HG03103 (cell line): Measurements from ENCODE around the gene GLG1.
"Not testable (repeated sequence)": the region's sequence is repeated elsewhere in the genome, so short reads cannot be mapped to it uniquely, and the experiment has no call there.

Experiments
- ATAC-seq: cut with Tn5 transposase; IDR thresholded peaks from one replicate; pipeline ENCODE4 v1.9.1; 2021; ENCODE audit warnings: low read depth; ENCODE audit not compliant: unreplicated experiment

GLG1 gene

DNA sequence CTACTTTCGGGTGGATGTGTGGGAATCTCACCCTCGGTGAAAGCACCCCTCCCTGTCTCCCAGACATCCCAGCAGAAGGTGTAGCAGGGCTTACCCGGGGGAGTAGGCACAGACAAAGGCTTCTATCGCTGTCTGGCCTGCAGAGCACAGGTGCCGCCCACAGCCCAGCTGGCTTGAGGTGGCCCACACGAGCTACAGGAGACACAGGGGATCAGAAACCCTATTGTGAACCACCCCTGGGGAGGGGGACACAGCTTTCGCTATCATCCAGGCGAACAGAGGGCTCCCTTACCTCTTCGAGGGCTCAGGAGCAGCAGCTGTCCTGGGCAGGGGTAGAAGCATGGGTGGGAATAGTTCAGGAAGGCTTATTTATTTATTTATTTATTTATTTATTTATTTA is 193.4 kb downstream of the GLG1 start:
- ATAC-seq: not testable (repeated sequence)

DNA sequence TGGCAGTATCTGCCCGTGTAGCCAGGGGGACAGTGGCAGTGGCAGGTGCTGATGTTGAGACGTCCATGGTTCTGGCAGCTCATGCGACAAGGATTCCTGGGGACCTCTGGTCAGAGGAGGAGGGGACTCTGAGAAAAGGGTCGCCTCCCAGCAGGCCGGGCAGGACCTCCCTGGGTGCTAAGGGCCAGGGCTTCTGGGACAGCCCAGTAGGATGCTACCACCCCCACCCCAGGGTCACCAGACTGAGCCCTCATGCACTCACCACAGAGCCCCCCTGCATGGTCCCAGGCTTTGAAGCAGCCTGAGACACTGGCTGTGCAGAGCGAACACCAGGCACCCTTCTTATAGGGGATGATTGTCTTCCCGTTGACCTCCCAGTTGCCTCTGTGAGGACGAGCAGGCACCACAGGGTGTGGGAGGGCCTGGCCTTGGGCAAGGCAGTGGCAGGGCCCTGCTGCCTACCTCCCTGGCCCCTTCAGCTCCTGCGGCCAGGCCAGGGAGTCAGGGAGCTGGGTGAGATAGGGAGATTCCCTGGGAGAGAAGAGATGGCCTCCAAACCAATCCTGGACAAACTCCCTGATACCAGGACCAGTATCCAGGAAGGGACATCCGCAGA is 194.0 kb downstream of the GLG1 start:
- not testable (repeated sequence) for ATAC-seq

DNA sequence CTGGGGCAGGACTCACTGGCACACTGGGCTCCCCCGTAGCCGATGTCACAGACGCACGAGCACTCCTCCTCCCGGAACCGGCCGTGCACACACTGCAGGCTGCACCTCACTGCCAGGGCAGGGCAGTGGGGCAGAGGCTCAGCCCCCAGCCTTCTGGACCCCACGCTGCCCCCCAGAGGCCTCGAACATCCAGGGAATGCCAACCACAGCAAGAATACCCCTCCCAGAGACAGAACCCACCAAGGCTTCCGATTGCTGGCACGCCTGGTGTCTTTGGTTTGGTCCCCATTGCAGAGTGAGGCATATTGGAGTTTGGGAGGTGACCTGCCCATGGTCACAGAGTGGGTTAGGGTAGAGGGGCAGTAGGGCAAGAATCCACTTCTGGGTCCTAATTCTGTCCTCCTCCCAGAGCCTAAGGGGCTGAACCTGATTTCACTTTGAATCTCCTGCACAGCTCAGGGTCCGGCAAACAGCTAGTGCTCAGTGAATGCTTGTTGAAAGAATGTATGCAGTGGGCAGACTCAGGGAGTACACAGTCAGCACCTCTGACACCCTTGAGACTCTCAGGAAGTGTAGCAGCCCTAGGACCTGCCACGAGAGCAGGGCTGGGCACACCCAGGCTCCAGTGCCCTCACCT is 194.7 kb downstream of the GLG1 start:
- not testable (repeated sequence) for ATAC-seq

DNA sequence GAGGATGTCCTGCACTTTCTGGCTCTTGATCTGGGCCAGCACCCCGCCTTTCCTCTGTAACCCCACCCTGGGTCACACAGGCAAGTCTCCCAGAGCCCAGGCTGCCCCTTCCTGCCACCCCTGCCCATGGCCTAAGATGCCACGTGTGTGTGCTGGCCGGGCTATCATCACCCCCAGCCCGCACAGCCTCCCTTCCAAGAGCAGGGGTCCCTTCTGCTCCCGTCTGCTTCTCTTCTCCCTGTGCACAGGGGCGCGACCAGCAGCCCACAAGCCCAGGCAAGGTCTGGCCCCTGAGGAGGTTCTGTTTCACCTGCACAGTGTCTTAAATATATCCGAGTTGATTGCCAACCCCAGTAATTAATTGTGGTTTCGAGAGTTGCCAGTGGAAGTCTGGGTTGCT is 195.9 kb downstream of the GLG1 start:
- ATAC-seq: not testable (repeated sequence)

DNA sequence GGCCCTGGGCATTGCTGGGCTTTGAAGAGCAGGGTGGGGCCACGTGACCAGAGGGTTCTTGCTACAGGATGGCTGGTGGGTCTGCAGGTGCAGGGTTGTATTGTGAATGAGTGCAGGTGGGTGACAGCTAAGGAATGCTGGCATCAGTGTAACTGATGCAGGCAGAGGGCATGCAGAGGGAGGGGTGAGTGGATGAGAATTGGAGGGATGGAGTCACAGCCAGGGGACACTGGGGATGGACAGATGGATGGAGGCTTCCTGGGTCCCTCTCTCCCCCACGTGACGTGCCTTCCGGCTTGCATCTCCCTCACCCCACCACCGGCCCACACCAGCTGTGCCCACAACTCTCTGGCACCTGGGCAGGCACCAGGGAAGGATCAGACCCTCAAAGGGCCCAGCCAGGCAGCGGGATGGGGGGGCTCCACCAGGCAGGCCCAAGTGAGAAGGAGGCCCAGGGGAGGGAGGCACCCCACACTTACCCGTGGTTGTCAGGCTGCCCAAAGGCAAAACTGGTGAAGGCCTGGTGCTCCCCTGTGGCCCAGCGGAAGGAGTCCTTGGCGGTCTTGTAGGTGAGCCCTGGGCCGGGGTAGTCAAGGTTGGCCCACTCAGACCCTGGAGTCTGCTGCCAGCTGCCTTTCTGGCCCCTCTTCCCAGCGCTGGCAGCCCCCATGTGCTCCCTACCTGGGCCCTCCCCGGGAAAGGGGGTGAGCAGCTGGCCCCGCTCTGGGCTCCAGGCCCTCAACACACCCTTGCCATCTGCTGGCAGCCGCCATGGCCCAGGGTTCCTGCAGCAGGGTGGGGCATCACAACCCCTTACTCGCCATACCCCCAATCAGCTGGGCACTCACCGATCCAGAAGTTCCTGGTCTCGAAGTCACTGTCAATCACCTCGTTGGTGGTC is 196.6 kb downstream of the GLG1 start:
- ATAC-seq: not testable (repeated sequence)

DNA sequence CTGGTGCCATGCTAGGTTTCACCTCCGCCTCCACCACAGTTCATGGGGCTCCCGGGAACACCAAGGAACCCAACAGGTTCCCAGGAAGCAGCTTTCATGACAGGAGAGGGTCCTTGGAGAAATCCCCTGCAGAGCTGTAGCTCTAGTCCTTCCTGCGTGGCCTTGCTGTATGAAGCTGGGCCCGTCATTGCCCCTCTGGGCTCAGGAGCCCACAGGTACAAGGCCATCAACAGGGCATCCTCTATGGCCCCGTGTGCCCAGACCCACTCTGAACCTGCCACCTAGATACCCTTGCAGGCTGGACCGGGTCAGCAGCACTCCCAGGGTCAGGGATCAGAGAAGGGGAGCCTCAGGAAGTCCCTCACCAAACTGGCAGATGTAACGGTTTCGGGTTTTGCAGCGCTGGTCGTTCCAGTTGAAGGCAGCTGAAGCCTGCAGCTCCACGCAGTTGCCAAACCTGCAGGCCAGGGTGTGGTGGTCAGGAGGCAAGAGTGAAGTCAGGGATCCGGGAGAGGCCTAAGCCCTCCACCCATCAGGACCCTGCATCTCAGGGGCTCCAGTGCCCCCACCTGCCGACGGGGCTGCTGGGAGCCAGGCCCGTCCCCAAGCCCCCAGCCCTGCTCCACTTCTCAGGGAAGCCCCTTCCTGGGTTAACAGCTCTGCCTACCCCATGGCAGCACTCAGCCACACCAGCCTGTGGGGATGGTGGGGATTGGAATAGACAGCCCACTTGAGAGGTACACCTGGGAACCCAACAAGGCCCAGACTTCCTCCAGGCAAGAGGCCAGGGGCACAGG is 197.5 kb downstream of the GLG1 start:
- not testable (repeated sequence) for ATAC-seq

DNA sequence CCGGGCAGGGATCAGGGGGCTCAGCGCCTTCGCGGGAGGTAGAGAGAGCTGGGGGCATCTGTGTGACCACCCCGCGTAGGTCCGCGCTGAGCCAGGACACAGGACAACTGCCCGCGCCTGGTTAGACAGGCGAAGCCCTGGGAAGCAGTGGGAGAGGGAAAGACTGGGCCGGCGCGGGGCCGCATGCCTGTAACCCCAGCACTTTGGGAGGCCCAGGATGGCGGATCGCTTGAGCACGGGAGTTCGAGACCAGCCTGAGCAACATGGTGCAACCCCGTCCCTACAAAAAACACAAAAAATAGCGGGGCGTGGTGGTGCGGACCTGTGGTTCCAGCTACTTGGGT is 199.6 kb downstream of the GLG1 start:
- ATAC-seq: not testable (repeated sequence)

DNA sequence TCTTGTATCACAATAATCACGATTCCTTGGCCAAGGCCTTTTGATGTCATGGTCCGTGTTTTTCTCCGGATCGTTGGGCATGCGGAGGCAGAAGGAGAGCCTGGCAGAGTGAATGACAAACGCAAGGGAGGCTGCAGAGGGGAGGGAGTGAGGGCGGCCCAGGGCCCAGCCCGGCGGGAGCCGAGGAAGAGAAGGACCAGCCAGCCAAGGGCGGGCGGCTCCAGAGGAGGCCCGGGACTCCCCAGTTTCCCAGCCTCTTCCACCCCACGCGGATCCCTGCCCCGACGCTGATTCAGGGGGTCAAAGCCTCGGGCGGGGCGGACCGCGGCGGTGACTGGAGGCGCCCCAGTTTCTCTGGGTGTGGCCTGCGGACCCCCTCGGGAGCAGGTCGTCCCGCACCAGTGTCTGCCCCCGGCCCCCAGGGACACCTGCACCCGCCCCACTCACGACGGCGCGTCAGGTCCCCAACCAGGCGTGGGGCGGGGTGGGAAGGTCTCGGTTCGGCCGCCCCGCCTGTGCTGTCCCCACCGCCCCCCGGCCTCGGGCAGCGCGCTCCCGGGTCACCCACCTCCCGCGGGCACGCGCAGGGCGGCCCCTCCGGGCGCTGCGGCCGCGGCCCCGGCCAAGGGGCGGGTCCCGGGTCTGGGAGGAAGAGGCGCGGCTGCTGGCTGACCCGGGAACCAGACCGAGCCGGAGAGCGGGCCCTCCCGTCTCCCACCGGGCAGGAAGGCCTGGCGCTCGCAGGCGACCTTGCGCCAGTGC is 200.1 kb downstream of the GLG1 start:
- not testable (repeated sequence) for ATAC-seq

DNA sequence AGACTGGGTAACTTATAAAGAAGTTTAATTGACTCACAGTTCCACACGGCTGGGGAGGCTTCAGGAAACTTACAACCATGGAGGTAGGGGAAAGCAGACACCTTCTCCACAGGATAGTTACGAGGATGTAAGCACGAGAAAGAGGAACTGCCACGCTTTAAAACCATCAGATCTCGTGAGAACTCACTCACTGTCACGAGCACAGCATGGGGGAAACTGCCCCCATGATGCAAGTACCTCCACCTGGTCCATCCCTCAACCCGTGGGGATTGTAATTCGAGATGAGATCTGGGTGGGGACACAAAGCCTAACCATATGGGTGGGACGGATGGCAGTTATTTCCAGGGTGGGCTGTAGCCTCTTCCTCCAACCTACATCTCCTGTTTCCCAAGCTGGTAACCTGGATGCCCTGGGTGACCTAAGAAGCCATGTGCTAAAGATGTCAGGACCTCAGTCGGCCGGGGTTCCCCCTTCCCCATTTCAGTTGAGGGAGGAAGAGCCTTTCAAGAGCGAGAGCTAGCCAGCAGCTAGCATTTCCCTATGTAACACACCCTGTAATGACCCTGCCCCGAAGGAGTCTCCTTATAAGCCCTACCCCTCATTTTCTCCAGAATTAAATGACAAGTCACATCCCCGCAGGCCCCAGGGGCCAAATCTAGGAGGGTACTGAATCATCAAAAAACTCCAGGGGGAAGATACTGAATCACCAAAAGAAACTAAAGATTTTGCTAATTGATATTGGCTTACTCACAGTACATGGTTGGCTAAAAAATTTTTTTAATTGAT is 202.6 kb downstream of the GLG1 start:
- not testable (repeated sequence) for ATAC-seq

DNA sequence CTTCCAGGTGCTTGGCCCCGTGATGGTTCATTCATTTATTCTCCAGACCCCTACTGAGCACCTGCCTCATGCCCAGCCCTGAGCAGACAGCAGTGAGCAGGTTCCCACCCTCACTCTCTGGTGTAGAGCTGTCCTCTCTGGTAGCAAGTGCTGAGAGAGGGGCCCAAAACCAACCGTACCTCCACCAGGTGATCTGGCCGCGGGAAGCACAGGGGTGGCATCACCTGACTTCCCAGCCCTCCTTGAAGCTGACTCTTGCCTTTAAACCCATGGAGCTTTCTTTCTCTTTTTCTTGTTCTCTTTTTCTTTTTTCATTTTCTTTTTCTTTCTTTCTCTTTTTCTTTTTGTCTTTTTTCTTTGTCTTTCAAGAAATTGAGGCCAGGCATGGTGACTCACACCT is 206.7 kb downstream of the GLG1 start:
- not testable (repeated sequence) for ATAC-seq

DNA sequence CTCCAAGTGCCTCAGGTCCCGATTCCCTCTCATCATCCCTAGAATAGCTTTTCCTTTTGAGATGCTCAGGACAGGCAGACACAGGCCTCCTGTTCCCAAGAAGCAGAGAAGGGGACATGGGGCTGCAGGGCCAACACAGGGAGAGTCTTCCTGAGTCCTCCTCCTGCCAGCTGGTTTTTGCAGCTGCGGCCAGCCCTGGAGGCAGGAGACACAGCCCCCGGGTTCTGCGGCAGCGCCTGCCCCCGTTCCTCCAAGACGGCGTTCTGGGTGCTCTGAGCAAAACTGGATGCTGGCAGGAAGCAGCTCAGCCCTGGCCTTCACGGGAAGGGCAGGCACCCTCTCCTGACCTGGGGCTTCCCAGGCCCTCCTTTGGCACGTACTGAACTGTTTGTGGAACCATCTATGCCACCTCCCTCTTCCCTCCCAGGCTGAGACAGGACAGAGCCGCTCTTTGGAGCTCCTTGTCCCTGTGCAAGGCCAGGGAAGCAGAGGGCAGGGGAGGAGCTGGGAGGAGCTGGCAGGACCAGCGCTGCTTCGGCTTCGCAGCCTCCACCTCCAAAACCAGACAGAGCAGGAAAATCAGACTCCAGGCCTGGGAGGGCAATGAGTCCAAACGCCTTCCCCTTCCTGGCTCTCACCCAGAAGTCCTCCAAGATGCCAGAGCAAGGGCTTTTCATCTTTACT is 208.6 kb downstream of the GLG1 start:
- not testable (repeated sequence) for ATAC-seq
